SU-DHL-6 (cell line): ENCODE results near the gene SENP3.

Experiments used
- H2AFZ ChIP-seq: fragments of 200-600 bp; sonication (generic); 2 replicates; pipeline ENCODE4 v1.6.1; 2014; ENCODE audit warnings: low read depth, mild to moderate bottlenecking, moderate library complexity, mixed read lengths, antibody characterized with exemption, low read length; ENCODE audit not compliant: severe bottlenecking
- H3F3A ChIP-seq: fragments of 200-600 bp; shearing (Covaris generic); 2 replicates; pipeline ENCODE4 v1.6.0; 2016; ENCODE audit warnings: antibody characterized with exemption, mild to moderate bottlenecking; ENCODE audit not compliant: insufficient read depth
- H3K27ac ChIP-seq: fragments of 200-600 bp; sonication (generic); 2 replicates; pipeline ENCODE4 v1.5.1; 2016; ENCODE audit warnings: low read depth, mild to moderate bottlenecking, low read length, moderate library complexity, mixed read lengths
- H3K27me3 ChIP-seq: fragments of 200-600 bp; sonication (generic), shearing (Covaris generic); 2 replicates; pipeline ENCODE4 v1.6.0; 2014; ENCODE audit warnings: mild to moderate bottlenecking, low read length
- H3K36me3 ChIP-seq: fragments of 200-600 bp; sonication (generic); 2 replicates; pipeline ENCODE4 v1.6.1; 2014; ENCODE audit warnings: mild to moderate bottlenecking, low read length, mixed read lengths
- H3K4me2 ChIP-seq: fragments of 300-600, 200-600 bp; shearing (Covaris generic), sonication (generic); 2 replicates; pipeline ENCODE4 v1.6.0; 2014; ENCODE audit warnings: low read length, low read depth, mild to moderate bottlenecking; ENCODE audit not compliant: poor library complexity, severe bottlenecking
- H3K4me3 ChIP-seq: fragments of 200-600 bp; sonication (generic); 2 replicates; pipeline ENCODE4 v1.5.1; 2014; ENCODE audit warnings: antibody characterized with exemption, low read length, mild to moderate bottlenecking, mixed read lengths; ENCODE audit not compliant: insufficient read depth, poor library complexity, severe bottlenecking
- H3K79me2 ChIP-seq: fragments of 200-600 bp; sonication (generic); 2 replicates; pipeline ENCODE4 v1.6.1; 2014; ENCODE audit warnings: mild to moderate bottlenecking, low read length, moderate library complexity; ENCODE audit not compliant: insufficient read depth
- H3K9ac ChIP-seq: fragments of 200-600 bp; sonication (generic); 2 replicates; pipeline ENCODE4 v1.7.0; 2014; ENCODE audit warnings: mild to moderate bottlenecking, low read length
- H3K9me2 ChIP-seq: fragments of 200-600 bp; sonication (generic); replicated peaks from 2 replicates; pipeline ENCODE4 v1.6.1; 2014; ENCODE audit warnings: low read length; ENCODE audit not compliant: insufficient read depth
- H3K9me3 ChIP-seq: fragments of 200-600 bp; sonication (generic); 2 replicates; pipeline ENCODE4 v1.6.1; 2014; ENCODE audit warnings: low read length, mixed read lengths; ENCODE audit not compliant: insufficient read depth
- H4K20me1 ChIP-seq: fragments of 200-600 bp; sonication (generic); 2 replicates; pipeline ENCODE4 v1.6.1; 2014; ENCODE audit warnings: low read depth, mild to moderate bottlenecking, antibody characterized with exemption, low read length, moderate library complexity, mixed read lengths
- CTCF ChIP-seq: fragments of 200-600 bp; sonication (generic); IDR thresholded peaks from one replicate; pipeline ENCODE4 v1.5.1; 2017; ENCODE audit warnings: antibody characterized with exemption, mild to moderate bottlenecking, low read length, moderate library complexity; ENCODE audit not compliant: insufficient read depth, poor library complexity, severe bottlenecking
- EZH2phosphoT487 ChIP-seq: fragments of 200-600 bp; sonication (generic), shearing (Covaris generic); conservative IDR thresholded peaks from 2 replicates; pipeline ENCODE4 v1.6.1; 2018; ENCODE audit warnings: mild to moderate bottlenecking, antibody characterized with exemption, low read length, moderate library complexity, mixed read lengths

The SENP3 gene

GRCh38 chr17:7548585-7549400 lies 12.9 kb upstream of the SENP3 start, which contains the start of gene TNFSF12:
TNFSF12 (plus strand) TSS chr17:7549058; CDS start chr17:7549154, 96 bp downstream.
- Histone ChIP-seq H3K4me3 (no peak within 1 kb of the TSS), H3K36me3 (no peaks in the 10 kb centered on the region), H2AFZ (no peak within 1 kb of the TSS), H3K79me2 (no peaks in the 10 kb centered on the region), H3K4me2 (peak within 1 kb of the TSS; percentile 29), H3K9me2 (no peaks in the 10 kb centered on the region), H4K20me1 (no peaks in the 10 kb centered on the region), H3K27me3 (no peaks in the 10 kb centered on the region), H3F3A (no peaks in the 10 kb centered on the region), H3K9ac (peak within 1 kb of the TSS; percentile 18; the same call in 1 of the 2 replicates), H3K9me3 (no peaks in the 10 kb centered on the region), H3K27ac (no peak within 1 kb of the TSS)
- TF ChIP-seq EZH2phosphoT487 (no peak), CTCF (no peak)

GRCh38 chr17:7549401-7550055 lies 12.2 kb upstream of the SENP3 start:
- Histone ChIP-seq H4K20me1 (no peaks in the 10 kb centered on the region), H3F3A (no peaks in the 10 kb centered on the region), H3K4me2 (no peak overlapping the region), H3K27ac (no peak overlapping the region), H2AFZ (no peak overlapping the region), H3K79me2 (no peaks in the 10 kb centered on the region), H3K9me2 (no peaks in the 10 kb centered on the region), H3K36me3 (no peaks in the 10 kb centered on the region), H3K9ac (no peak overlapping the region), H3K9me3 (no peaks in the 10 kb centered on the region), H3K4me3 (no peak overlapping the region), H3K27me3 (no peaks in the 10 kb centered on the region)
- TF ChIP-seq EZH2phosphoT487, result no peak
- TF ChIP-seq CTCF, result no peak

DNA sequence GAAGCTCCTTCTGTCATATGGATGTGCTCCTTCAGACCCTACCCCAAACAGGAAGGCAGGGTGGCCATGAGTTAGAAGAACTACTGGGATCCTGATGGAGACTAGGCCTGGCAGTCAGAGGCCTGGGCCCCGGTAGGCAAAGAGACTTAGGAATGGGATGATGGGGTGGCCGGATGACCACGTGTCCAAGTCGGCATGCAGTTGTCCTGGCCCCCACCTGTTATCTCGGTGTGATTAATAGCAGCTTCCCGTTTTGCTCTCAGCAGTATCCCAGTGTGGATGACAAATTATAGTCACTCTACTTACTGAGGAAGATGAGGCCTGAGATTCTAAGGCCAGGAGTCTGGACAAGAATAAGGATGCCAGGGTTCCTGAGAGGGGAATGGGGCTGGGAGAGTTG lies 11.4 kb upstream of the SENP3 start:
- Histone ChIP-seq H3K27ac (no peak overlapping the region), H3K9ac (no peak overlapping the region), H3F3A (no peaks in the 10 kb centered on the region), H3K79me2 (no peaks in the 10 kb centered on the region), H3K9me2 (no peaks in the 10 kb centered on the region), H3K27me3 (no peaks in the 10 kb centered on the region), H4K20me1 (no peaks in the 10 kb centered on the region), H3K36me3 (no peaks in the 10 kb centered on the region), H3K4me2 (no peak overlapping the region), H3K4me3 (no peak overlapping the region), H2AFZ (no peak overlapping the region), H3K9me3 (no peaks in the 10 kb centered on the region)
- no peak for TF ChIP-seq EZH2phosphoT487
- no peak for TF ChIP-seq CTCF
